Kidney capillary endothelial cell (primary cell): ENCODE results near the gene CD59.
"Not testable (repeated sequence)": the region's sequence is repeated elsewhere in the genome, so short reads cannot be mapped to it uniquely, and the experiment has no call there.

Experiments used
- DNase-seq: peaks from one replicate; pipeline ENCODE4 v3.0.0-alpha.2; 2018; ENCODE audit warnings: low spot score

The CD59 gene

DNA sequence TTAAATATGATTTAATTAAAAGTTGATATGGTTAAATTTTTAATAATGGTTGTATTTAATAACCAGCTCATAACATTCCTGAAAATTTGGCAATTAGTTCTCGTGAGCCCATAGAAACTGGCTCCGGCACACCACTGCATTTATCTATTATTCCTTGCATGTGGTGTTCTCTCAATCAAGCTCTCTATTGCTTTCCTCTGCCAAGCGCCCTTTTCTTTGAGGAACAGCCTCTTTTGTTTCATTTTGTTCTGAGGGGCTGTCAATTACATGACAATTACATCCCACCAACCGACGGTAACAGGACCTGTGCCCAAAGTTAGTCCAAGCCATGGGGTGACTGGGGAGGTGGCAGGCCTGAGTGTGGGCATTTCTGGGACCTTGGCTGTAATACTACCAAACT lies 43.7 kb downstream of the CD59 start:
- DNase-seq = no peak

DNA sequence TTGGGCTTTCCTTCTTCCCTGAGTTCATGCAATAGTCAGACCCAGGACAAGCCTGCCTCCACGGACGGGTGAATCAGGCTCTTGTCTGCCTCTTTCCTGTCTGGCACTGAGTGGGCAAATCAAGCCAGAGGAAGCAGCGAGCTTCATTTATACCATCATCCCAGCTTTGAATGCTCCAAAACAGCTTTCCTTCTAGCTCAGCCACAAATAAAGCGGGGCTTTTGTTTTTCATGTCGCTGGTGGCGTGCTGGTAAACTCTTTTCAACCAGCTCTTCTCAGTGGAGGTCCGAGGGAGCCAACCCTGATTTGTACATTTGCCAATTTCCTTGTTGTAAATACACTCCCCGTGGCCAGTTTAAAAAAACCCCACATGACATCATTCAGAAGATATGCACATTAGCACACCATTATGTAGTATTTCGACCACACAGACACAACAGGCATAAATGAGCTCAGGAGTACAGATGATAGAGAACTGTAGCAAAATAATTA lies 44.2 kb downstream of the CD59 start:
- peak; percentile 97 for DNase-seq

DNA sequence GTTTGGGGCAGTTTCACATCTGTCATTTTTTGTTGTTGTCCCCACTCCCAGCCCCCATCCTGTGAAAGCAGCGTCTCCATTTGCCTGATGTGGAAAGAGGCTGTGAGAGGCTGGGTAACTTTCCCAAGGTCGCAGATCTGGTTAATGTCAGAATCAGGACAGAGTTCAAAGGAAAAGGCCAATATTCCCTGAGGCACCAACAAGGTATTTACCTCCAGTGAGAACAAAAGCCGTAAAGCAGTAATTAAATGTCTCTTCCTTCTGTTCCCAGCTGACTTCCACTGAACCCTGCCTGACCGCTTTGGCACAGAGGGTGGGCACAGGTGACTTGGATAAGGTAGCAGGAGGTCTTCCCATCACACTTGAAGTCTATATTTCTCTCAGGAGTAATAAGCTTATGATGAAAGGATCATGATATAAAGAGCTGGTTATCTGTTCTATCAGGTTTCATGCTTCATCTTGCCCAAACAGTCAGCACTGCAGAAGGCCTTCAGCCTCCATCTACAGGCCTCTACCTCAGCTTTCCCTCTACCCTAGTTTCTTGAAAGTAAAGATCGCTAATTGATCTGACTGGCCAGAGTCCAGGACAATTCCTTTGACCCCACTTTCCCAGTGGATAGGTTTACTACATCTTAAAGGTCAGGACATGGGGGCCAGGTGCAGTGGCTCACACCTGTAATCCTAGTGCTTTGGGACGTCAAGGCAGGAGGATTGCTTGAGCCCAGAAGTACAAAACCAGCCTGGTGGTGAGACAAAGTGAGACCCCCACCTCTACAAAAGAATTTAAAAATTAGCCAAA lies 45.0 kb downstream of the CD59 start:
- peak; percentile 63 for DNase-seq

DNA sequence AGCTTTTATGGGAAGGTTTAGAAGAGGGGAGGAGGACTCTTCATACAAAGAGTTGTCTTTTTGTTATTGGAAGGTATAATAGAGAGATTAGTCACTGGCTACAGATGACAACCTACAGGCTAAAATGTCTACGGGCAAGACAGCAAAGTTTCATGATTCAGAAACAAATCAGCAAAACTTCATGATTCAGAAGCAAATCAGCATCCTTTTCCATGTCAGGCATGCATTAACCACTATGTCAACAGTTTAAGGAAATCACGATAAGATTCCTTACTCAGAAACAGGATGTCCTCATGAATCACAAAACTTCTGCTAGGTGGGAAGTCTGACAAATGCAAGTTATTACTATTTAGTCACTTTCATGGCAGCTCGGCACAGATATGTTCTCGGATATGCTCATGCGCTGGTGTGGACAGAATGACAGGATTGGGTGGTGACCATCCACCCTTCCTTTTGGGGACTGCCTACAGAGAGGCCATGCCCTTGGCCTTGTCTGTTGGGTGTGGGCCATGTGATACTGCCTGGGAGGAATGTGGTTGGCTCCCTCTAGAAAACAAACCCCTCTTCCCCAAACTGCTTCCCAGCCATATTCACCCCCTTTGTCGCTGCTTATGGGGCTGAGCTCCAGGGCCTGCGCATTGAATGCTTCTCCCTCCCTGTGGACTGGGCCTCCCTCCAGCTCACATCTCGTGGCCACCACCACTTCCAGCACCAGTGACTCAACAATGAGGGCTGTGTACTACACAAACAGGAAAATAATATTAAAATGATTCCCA lies 45.7 kb downstream of the CD59 start:
- peak; percentile 100 for DNase-seq

DNA sequence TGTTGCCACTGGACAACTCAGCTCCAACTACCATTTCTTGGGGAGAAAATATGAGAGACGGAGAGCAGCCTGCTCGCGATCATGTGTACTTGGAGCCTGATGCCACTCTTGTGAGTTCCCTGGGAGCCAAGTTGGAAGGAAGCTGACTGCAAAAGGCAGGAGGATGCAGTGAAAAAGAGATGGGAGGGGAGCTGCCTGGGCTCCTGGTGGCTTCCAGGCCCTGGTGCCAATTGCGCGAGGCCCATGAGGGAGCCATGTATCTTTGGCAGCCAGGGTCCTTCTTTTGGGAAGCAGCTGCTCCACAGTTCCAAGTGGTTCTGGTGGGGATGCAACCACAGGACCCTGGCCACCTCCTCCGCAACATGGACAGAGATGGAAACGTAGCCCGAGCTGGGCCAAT lies 46.7 kb downstream of the CD59 start:
- DNase-seq = no peak

DNA sequence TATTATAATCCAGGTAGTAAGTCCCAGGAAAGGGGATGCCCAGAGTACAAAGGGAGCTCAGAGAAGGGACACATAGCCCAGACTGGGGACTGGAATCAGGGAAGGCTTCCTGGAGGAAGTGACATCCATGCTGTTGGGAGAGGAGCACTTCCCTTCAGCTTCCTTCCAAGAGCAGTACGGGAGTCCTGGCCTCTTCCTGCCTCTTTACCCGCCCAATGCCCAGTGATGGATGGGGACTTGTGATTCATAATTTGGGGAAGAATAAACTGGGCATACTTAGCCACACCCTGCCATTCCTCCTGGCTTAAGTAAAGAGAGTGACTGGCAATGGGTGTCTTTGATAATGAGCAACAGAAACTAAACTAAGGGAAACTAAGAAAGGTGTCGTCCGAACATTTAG lies 47.1 kb downstream of the CD59 start:
- peak; percentile 82 for DNase-seq

DNA sequence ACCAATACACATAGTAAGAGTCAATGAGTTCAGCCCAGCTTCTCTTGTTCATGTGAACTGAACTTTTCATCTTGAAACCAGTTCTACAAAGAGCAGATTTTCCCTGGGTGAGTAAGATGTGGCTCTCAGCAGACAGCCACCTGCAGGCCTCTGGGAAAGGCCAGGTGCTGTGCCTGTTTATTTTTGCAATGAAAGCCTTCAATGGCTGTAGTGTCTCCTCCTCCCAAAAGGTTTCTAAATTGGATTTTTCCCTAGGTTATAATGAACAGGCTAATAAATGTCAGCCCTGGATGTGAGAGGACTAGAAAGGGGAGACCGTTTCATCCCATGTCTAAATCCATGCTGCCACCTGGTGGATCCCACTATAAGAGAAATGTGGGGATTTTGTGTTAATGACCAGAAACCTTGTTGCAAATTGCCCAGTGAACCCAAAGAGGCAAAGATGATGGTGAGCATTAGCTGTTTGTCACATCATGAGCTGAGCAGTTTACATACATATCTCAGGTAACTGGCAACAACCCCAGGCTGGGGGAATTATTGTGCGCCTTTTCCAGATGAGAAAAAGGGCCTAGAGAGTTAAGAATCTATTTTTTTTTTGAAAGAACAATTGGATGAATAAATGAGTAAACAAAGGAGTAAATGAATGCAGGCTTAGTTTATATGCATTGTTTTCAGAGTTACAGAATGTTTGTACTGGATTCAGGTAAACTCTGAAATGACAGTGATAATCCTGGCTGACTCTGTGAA lies 48.3 kb downstream of the CD59 start:
- peak; percentile 72 for DNase-seq

DNA sequence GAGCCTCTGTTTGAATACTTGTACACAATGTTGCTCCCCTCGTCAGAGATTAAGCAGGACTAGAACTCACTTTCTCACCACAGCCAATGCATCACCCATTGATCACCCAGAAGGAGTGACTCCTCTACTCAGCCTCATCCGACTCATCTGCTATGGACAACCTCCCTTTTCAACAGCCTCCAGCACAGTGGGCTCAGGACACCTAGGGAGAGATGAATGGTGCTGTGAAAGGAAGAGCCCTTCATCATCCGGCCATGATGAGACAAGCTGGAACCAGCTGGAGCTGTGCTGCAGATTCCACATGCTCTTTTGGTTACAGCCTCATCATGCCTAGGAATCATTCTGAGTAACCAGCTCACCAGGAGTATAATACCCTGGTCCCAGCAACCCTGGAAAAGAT lies 51.1 kb downstream of the CD59 start:
- no peak for DNase-seq

DNA sequence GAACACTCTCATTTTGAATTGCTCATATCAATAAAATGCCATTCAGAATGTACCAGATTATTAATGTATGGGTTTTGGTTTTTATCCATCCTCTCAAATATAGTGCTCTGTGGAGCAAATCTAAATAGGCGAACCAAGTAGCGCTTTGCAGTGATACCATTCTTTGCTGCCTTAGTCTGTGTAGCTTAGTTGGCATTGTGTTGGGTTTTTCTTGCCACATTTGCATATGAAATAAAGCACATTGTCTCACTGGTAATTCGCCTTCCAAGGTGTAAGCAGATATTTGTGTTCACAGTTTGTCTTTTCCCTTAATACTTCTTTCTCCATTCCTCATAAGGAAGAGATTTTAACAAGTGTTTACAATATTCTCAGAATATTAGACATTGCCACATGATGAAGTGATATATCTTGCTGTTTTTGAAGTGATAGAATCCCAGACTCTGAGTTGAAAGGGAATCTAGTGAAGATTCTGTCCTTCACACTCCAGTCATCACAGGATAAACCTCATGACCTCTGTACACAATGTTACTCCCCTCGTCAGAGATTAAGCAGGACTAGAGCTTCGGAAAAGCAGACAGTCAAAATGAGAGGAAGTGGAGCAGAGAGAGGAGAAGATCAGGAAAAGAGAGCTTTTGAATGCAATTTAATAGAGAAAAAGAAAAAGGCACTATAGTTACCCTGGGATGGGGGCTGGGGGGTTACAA lies 52.1 kb downstream of the CD59 start:
- no peak for DNase-seq

DNA sequence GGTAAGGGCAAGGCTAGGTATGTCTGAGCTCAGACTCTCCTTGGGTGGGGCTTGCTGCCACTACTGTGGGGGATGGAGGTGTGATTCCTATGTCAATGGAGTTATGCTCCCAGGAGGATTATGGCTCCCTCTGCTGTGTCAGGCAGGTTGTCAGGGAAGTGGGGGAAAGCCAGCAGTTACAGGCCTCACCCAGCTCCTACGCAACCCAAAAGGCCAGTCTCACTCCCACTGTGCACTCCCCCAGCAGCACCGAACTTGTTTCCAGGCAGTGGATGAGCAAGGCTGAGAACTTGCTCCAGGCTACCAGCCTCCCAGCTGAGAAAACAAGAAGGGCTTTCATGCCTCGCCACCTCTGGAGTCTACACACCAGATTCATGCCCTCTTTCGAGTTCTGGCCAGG lies 53.8 kb downstream of the CD59 start:
- DNase-seq = no peak

DNA sequence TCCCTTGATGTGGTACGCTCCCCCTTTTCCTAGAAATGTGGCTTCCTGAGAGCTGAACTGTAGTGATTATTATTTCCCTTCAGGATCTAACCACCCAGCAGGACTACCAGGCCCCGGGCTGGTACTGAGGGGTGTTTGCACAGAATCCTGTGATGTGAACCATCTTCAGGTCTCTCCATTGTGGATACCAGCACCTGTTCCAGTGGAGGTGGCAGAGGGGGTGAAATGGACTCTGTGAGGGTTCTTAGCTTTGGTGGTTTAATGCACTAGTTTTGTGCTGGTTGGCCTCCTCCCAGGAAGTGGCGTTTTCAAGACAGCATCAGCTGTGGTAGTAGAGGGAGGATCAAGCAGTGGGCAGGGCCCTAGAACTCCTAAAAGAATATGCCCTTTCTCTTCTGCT lies 54.2 kb downstream of the CD59 start:
- DNase-seq = no peak

DNA sequence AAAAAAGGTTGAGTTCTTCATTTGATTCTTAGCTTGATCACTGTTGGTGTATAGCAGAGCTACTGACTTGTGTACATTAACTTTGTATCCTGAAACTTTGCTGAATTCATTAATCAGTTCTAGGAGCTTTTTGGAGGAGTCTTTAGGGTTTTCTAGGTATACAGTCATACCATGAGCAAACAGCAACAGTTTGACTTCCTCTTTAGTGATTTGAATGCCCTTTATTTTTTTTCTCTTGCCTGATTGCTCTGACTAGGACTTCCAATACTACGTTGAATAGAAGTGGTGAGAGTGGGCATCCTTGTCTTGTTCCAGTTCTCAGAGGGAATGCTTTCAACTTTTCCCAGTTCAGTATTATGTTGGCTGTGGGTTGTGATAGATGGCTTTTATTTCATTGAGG lies 57.6 kb downstream of the CD59 start:
- DNase-seq = not testable (repeated sequence)

DNA sequence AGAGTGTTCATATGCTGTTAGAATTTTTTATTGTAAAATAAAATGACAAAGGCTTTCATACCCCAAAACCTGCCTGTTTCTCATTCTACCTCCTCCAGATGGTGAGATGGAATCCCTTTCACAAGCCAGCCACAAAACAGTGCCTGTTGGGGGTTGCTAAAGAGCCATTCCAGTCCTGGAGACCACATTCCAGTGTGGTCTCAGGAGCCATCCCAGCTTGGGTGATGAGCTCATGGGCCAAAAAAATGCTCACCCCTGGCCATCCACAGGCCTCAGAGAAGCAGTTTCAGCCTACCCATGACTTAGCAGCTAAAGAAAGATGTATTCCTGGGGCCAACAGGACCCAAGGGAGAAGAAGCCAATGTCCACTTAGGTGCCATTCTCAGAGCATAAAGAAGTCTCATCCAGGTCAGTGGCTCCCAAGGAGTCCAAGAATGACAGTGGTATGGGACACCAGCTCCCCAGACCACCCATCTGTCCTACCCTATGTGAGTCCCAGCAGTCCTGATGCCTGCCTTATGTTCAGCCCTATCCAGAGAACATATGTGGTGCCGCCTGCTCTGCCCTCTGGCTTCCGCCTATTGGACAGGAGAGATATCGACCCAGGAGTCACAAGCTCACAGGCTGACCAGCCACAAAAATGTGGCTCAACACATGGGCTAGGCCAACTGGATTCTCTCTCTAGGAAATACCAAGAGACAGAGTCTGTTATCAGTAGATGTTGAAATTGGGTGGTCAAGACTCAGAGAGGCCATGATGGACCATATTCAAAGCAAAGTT lies 62.0 kb downstream of the CD59 start:
- DNase-seq = no peak

DNA sequence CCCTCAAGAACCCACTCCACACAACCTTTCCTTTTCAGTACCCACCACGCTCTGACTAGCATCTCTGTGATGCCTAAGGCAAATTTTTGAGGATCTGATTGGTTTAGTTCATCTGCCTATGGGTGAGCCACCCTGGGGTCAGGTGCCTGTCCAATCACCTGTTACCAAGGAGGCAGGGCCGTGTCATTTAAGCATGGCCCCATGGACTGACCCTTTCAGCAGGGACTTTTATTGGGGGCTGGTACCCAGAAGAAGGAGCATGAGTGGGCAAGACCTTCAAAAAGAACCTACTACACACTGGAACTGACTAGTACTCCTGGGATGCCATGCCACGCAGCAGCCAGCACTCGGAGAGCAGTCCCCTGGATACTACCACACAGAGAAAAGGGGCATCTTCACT lies 64.0 kb downstream of the CD59 start:
- DNase-seq = no peak

DNA sequence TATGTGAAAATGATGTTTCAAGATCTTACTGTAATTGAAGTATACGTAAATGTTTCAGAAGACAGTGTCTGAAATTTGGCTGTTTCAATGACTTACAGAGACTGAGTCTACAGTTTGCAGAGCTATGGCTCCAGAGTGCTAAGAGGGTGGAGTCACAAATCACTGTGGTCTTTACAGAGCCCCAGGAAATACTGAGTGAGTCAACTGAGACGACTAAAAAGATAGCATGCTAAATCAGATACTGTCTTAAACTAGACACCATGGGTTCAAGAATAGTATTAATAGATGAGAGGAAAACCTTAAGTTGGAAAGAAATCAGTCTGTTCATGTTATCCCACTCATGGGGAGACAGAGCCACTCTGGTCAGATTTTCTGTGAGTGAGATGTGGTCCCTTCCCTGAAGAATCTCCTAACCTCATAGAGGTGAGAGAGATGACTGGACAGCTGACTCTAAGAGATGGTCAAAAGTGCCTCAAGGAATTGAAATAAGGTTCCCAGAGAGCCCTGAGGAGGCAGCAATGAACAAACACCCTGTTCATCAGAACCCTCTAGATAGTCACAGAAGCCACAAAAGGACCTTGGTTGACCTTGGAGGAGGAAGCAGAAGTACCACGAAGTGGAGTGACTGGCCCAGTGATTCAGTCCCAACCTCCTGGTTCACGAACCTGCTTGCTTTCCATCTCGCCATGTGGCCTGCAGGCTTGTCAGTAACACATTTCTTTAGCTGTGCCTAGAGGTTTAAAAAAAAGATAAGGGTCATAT lies 65.8 kb downstream of the CD59 start:
- peak; percentile 23 for DNase-seq

DNA sequence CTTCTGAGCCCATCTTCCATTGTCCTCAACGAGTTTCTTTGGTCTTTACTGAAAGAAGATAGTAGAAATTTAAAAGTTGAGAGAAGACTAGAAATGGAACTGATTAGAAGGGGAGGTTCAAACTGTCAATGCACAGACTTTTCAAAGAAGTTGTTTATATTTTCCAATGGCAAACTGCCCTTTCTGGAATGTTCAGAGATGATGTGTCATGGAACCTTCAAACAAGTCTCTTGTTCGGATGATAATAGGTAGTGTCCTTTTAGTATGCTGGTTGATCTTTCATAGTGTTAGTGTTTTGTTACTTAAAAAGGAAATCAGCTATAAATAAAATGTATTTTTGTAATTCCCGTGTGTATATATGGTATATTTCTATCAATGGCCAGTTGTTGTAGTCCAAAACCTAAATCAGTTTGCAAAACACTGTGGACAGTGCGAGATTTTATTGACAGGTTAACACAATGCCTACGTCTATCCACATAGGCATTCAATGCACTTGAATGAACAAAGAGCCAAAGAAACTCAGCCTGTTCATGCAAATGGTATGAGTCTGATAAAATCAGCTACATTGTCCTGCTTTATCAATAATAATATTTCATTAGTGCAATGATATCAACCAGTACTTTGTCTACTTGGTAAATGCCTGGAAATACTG lies 66.5 kb downstream of the CD59 start:
- no peak for DNase-seq

DNA sequence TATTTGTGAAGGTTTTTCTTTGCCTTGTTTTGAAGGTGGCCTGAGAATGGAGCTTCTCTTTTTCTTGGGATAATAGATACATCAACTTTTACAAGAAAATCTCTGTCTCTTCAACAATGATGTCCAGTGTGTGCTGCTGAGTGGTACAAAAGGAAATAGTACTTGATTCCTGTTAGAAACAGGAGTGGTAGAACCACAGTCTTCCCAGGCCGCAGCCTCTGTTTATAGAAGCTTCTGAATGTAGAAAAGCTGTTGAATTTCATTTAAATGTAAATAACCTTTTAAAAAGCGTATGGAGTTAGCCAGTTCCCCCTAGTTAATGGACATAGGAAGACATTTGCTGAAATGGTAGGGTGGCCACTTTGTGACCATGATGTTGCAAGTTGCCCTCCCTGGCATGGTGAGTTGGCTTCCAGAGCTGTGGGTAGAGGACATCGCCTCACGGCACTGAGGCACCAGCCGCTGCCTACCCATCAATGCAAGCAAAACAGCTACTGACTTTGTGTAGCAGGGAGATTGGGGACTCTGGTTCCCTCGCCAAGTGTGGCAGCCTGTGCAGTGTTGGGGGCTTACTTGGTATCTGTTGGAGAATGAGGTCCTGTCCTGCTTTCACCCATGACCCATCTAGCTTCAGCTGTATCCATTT lies 67.1 kb downstream of the CD59 start:
- no peak for DNase-seq

DNA sequence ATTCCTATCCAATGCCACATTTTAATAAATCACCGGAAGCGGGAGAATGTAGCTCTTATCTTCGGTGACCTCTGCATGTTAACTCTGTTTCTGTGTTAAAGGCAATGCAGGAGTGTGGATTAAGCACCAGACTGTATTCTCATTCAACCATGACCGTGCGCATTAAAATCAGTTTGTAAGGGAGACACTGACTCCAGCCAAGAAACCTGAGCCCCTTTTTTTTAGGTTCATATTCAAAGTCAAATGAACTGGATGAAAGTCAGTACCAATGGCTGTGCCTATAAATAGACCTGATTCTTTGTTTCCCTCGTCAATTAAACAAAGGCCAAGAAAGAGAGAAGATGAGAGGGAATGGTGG lies 67.8 kb downstream of the CD59 start:
- DNase-seq = no peak

DNA sequence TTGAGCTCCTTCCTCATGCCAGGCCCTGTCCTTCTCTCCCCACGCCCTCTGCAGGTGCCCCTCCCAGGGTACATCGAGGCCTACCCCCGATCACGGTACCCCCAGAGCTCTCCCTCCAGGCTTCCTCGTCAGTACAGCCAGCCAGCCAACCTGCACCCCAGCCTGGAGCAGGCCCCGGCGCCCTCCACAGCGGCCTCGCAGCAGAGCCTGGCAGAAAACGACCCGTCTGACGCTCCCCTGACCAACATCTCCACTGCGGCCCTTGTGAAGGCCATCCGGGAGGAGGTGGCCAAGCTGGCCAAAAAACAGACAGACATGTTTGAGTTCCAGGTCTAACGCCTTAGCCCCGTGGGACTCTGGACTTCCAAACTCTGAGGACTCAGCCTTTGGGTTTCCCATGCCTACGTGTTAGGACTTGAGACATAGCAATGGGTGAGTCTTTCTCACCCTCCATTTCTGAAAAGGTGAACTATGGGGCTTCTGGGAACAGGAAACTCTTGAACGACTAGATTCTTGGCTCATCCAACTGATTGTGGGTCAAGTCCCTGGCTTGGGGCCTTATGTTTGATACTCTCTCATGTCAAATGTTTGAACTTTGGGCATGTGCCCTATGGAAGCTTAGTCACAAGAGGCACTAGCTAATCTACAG lies 68.3 kb downstream of the CD59 start:
- DNase-seq = no peak
